ENCODE measurements around the gene ARMC9. TPM values are rescaled to one million over a fixed set of nuclear protein-coding genes. Genes with fewer than 3 reads are reported as not detected.

The ARMC9 gene
- total RNA-seq, 1 experiment from 2014 or later, result 16.4 TPM

GRCh38 chr2:231342061-231342711 is 143.8 kb downstream of the ARMC9 start:
- Histone ChIP-seq H3K4me1 (ENCODE audit: control insufficient read depth in 1 of 2, insufficient read depth in 2 of 2, low read length in 2 of 2) (no peaks in the 10 kb centered on the region), H2AFZ (ENCODE audit: low read depth, low read length, poor library complexity, severe bottlenecking) (no peak overlapping the region), H3K9me2 (ENCODE audit: insufficient read depth) (no peaks in the 10 kb centered on the region), H3K9me3 (ENCODE audit: control insufficient read depth in 1 of 2, insufficient read depth in 1 of 2, low read depth in 1 of 2, low read length in 2 of 2) (no peaks in the 10 kb centered on the region), H3K36me3 (ENCODE audit: control insufficient read depth in 1 of 2, insufficient read depth in 2 of 2, low read length in 2 of 2) (no peaks in the 10 kb centered on the region), H3K79me2 (ENCODE audit: insufficient read depth, low read length) (no peaks in the 10 kb centered on the region), H3K27me3 (ENCODE audit: insufficient read depth, low read length) (no peaks in the 10 kb centered on the region), H3K4me3 (replicated peaks in 1 of 2; ENCODE audit: low read depth in 1 of 2, low read length in 2 of 2) (no peak overlapping the region), H3K9ac (ENCODE audit: low read length) (no peak overlapping the region), H4K20me1 (ENCODE audit: insufficient read depth) (no peaks in the 10 kb centered on the region), H3K4me2 (ENCODE audit: low read length) (no peak overlapping the region), H3K27ac (ENCODE audit: low read depth, low read length) (no peak overlapping the region)
- RAD21 ChIA-PET (ENCODE audit: low non-redundant PET in 1 of 2, low total read pairs in 2 of 2, uncharacterized antibody in 2 of 2, unreplicated experiment in 2 of 2), result no interaction called here
- CTCF ChIA-PET, result no interaction called here
- intact Hi-C loops (cut with micrococcal nuclease), result no loop called here
- TF ChIP-seq ZBTB33 (IDR thresholded peaks at IDR 0.05; ENCODE audit: extremely low read depth, insufficient replicate concordance, low read length), result no peak
- TF ChIP-seq, protein P1, sequence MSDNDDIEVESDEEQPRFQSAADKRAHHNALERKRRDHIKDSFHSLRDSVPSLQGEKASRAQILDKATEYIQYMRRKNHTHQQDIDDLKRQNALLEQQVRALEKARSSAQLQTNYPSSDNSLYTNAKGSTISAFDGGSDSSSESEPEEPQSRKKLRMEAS (IDR thresholded peaks at IDR 0.05), result no peak
- TF ChIP-seq ZNF274 (IDR thresholded peaks at IDR 0.05; ENCODE audit: low read depth, low read length), result no peak
- no peak for TF ChIP-seq YY1 (IDR thresholded peaks at IDR 0.05; ENCODE audit: extremely low read depth, insufficient replicate concordance, low read depth, low read length)
- no peak for TF ChIP-seq SP1 (IDR thresholded peaks at IDR 0.05; ENCODE audit: low read depth)
- TF ChIP-seq SRF (IDR thresholded peaks at IDR 0.05; ENCODE audit: low read depth), result no peak
- TF ChIP-seq CBX3 (IDR thresholded peaks at IDR 0.05; ENCODE audit: low read depth), result no peak
- TF ChIP-seq EGR1 (IDR thresholded peaks at IDR 0.05; ENCODE audit: low read depth), result no peak
- no TSS peak for BruUV-seq (replicated peaks)
- POLR2A ChIA-PET, result no interaction called here
- DNase-seq (ENCODE audit: low read depth, low spot score) (no peak), ATAC-seq (no peak)
